Stomach smooth muscle (tissue), 2 donors: ENCODE results near the gene HMGXB3.

Experiments
- H3K27ac ChIP-seq: one replicate; pipeline ENCODE4 v1.7.0; 2013; ENCODE audit warnings: mild to moderate bottlenecking, low read length, inconsistent platforms
- H3K27me3 ChIP-seq, 2 donors: one replicate each; pipeline ENCODE4 v1.7.0; 2013; ENCODE audit warnings: low read length in 2 of 2; ENCODE audit not compliant: insufficient read depth in 2 of 2, control insufficient read depth in 1 of 2
- H3K36me3 ChIP-seq, 2 donors: one replicate each; pipeline ENCODE4 v1.7.0; 2013; ENCODE audit warnings: low read length in 2 of 2; ENCODE audit not compliant: control insufficient read depth in 2 of 2, insufficient read depth in 2 of 2
- H3K4me1 ChIP-seq: one replicate; pipeline ENCODE4 v1.7.0; 2013; ENCODE audit warnings: low read length; ENCODE audit not compliant: control insufficient read depth, insufficient read depth
- H3K4me3 ChIP-seq, 2 donors: one replicate each; pipeline ENCODE4 v1.7.0; 2013; ENCODE audit warnings: low read length in 2 of 2
- H3K9ac ChIP-seq, 2 donors: one replicate each; pipeline ENCODE4 v1.7.0; 2013; ENCODE audit warnings: low read length in 2 of 2, mild to moderate bottlenecking in 1 of 2
- H3K9me3 ChIP-seq, 2 donors: one replicate each; pipeline ENCODE4 v1.7.0; 2013; ENCODE audit warnings: low read length in 2 of 2; ENCODE audit not compliant: control insufficient read depth in 2 of 2
- donor health status: healthy.
- donor health status: Pancreatic carcinoma.

HMGXB3 gene, protein sequence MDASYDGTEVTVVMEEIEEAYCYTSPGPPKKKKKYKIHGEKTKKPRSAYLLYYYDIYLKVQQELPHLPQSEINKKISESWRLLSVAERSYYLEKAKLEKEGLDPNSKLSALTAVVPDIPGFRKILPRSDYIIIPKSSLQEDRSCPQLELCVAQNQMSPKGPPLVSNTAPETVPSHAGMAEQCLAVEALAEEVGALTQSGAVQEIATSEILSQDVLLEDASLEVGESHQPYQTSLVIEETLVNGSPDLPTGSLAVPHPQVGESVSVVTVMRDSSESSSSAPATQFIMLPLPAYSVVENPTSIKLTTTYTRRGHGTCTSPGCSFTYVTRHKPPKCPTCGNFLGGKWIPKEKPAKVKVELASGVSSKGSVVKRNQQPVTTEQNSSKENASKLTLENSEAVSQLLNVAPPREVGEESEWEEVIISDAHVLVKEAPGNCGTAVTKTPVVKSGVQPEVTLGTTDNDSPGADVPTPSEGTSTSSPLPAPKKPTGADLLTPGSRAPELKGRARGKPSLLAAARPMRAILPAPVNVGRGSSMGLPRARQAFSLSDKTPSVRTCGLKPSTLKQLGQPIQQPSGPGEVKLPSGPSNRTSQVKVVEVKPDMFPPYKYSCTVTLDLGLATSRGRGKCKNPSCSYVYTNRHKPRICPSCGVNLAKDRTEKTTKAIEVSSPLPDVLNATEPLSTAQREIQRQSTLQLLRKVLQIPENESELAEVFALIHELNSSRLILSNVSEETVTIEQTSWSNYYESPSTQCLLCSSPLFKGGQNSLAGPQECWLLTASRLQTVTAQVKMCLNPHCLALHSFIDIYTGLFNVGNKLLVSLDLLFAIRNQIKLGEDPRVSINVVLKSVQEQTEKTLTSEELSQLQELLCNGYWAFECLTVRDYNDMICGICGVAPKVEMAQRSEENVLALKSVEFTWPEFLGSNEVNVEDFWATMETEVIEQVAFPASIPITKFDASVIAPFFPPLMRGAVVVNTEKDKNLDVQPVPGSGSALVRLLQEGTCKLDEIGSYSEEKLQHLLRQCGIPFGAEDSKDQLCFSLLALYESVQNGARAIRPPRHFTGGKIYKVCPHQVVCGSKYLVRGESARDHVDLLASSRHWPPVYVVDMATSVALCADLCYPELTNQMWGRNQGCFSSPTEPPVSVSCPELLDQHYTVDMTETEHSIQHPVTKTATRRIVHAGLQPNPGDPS (N-terminal part only)

DNA sequence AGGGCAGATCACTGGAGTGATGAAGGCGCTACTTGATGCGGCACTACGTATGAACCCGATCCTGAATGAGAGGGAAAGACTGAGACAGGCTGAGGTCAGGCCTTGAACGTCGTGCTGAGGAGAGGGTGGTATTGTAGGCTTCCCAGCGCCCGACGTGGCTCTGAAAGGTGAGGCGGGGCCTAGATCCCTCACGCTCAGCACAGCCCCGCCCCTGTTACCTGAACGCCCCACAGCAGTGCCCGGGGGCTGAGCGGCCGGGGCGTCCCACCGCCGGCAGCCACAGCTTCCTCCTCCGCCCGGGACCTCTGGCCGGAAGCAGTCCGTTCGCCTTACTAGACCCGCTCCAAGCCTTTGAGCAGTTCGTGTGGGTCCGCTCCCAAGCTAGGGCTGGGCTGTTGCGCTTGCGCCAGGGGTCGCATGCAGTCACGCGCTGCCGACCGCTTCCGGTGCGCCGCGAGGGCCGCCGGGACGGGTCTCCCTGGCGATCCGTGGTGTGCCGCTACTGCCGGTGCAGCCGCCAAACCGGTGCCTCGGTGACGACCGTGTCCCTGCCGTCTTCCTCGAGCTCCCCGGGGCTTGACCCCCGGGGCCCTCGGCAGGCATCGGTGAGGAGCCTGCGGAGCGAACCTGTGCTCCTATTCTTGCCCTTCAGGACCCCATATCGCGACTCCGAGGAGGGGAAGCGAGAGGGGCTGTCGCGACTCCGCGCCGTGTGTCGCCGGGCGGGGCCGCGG lies at the start of gene HMGXB3, which contains the start of gene TIGD6:
Gene HMGXB3 (plus strand): TSS at position 484 of the 734 bp plus-strand sequence. CDS start 4,114 bp downstream, outside the sequence.
Gene TIGD6 (minus strand): TSS at position 399 of the 734 bp plus-strand sequence. CDS start 4,306 bp downstream, outside the sequence.
- Histone ChIP-seq H3K27ac (peak within 1 kb of the TSS; percentile 92), H3K9me3 (no peaks in the 10 kb centered on the region), H3K4me1 (peaks cover 23% of the 10 kb centered on the region), H3K4me3 (peak within 1 kb of the TSS; percentile 95 to 99), H3K9ac (peak within 1 kb of the TSS; percentile 97 to 99), H3K27me3 (no peaks in the 10 kb centered on the region), H3K36me3 (peaks cover 3 to 8% of the 10 kb centered on the region in 2 donors)

DNA sequence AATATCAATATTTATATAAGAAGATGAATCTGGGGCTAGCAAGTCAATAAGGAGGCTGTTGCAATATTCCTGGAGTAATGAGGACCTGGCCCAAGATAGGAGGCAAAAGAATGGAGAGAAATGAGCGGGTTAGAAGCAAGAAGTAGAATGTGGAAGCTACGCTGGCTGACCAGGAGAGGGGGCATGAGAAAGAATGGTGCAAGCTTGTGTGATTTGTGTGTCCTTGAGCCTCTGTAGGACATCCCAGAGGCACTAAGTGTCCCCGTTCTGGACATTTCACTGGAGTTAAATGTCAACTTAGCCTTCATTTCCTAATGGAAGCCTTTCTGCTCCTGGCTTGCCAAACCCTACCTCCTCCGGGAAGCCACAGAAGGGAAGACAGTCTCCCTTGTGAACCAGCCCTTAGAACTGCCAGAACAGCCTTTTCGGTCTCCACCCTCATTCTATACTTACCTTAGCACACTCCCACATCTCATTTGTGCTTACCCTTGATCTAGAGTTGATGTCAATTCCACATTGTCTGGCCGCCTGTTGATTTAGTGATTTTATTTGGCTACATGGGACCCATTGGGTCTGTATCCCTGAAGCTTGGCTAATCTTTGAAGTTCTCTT lies 49.3 kb upstream of the HMGXB3 start:
- H3K4me1 ChIP-seq = no peaks in the 10 kb centered on the region
- no peak overlapping the region for H3K4me3 ChIP-seq
- no peak overlapping the region for H3K27ac ChIP-seq
- no peaks in the 10 kb centered on the region for H3K27me3 ChIP-seq
- no peaks in the 10 kb centered on the region for H3K36me3 ChIP-seq
- H3K9me3 ChIP-seq = no peaks in the 10 kb centered on the region
- H3K9ac ChIP-seq = no peak overlapping the region

DNA sequence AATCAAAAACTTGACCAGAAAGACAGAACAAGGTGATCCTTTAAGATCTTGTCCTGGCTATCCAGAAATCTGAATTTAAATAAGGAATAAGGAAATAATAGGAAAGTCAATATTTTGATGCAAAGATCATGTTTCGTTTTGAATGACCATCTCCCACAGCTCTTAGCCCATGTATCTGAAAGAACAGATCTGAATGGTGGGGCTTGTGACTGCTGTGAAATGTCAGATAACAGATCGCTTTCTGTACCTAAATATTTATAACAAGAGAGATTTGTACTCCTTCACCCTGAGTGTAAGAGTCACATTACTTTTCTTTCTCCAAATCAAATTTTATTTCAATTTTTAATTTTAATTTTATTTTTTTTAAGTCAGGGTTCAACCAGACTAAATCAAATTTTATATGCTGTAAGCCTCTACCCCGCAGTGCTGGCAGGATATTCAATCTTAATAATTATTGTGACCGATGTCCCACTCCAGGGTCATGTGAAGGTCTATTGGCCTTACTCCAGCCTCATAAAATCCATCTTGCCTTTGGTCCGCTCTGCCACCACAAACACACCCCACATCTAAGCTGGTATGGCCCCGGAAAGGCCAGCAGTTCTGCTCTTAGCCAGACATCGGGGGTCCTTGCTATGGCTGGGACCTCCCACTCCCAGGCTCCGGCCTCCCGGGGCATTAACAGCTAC lies 47.0 kb upstream of the HMGXB3 start:
- no peak overlapping the region for H3K9ac ChIP-seq
- no peak overlapping the region for H3K27ac ChIP-seq
- no peak overlapping the region for H3K4me3 ChIP-seq
- no peaks in the 10 kb centered on the region for H3K36me3 ChIP-seq
- H3K27me3 ChIP-seq = no peaks in the 10 kb centered on the region
- H3K4me1 ChIP-seq = no peaks in the 10 kb centered on the region
- no peaks in the 10 kb centered on the region for H3K9me3 ChIP-seq

DNA sequence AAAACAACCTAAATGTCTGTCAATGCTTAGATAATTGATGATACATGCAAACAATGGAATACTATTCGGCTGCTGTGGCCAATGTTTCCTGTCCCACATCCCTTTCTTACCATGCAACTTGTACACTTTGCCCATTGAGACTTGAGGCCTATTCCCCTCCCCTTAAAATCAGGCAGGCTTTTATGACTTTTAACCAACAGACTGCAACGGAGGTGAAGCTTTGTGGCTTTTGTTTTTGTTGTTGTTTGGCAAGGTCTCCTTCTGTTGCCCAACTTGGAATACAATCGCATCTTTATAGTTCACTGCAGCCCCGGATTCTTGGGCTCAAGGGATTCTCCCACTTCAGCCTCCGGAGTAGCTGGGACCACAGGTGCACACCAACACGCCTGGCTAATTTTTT lies 45.7 kb upstream of the HMGXB3 start:
- no peaks in the 10 kb centered on the region for H3K9me3 ChIP-seq
- no peaks in the 10 kb centered on the region for H3K36me3 ChIP-seq
- H3K27me3 ChIP-seq = no peaks in the 10 kb centered on the region
- H3K27ac ChIP-seq = no peak overlapping the region
- peaks cover 5% of the 10 kb centered on the region for H3K4me1 ChIP-seq
- no peak overlapping the region for H3K9ac ChIP-seq
- H3K4me3 ChIP-seq = no peak overlapping the region

DNA sequence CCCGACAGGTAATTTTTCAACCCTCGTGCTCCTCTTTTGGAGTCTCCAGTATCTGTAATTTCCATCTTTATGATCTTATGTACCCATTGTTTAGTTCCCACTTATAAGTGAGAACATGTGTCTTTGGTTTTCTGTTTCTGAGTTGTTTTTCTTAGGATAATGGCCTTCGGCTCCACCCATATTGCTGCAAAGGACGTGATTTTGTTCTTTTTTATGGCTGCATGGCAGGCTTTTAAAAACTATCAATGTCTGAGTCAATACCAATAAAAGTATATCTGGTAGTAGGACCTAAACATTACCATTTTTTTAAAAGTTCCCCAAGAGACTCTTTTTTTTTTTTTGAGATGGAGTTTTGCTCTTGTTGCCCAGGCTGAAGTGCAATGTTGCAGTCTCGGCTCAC lies 43.9 kb upstream of the HMGXB3 start:
- Histone ChIP-seq H3K36me3 (no peaks in the 10 kb centered on the region), H3K27ac (no peak overlapping the region), H3K4me1 (peaks cover 15% of the 10 kb centered on the region), H3K27me3 (no peaks in the 10 kb centered on the region), H3K9me3 (no peaks in the 10 kb centered on the region), H3K9ac (no peak overlapping the region), H3K4me3 (no peak overlapping the region)

DNA sequence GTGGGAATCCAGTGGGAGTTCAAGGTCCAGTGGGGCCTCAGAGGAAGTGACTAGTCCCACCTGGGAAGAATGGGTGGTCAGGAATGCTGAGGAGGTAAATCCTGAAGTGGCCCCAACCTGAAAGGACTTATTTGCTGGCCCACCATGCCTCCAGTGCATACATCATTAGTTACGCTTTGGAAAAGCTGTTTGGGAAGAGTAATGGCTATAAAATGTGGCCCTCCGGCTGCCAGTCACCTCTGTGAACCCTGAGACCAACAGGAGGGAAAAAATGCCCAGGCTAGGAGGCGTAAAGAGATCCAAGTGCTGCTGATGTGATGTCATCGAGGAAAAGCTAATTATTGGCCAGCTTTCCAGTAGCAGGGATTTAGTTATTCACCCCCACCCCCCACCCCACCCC lies 42.7 kb upstream of the HMGXB3 start:
- no peaks in the 10 kb centered on the region for H3K36me3 ChIP-seq
- H3K4me1 ChIP-seq = peaks cover 15% of the 10 kb centered on the region
- H3K9ac ChIP-seq = no peak overlapping the region
- no peak overlapping the region for H3K27ac ChIP-seq
- H3K9me3 ChIP-seq = no peaks in the 10 kb centered on the region
- no peak overlapping the region for H3K4me3 ChIP-seq
- H3K27me3 ChIP-seq = no peaks in the 10 kb centered on the region

DNA sequence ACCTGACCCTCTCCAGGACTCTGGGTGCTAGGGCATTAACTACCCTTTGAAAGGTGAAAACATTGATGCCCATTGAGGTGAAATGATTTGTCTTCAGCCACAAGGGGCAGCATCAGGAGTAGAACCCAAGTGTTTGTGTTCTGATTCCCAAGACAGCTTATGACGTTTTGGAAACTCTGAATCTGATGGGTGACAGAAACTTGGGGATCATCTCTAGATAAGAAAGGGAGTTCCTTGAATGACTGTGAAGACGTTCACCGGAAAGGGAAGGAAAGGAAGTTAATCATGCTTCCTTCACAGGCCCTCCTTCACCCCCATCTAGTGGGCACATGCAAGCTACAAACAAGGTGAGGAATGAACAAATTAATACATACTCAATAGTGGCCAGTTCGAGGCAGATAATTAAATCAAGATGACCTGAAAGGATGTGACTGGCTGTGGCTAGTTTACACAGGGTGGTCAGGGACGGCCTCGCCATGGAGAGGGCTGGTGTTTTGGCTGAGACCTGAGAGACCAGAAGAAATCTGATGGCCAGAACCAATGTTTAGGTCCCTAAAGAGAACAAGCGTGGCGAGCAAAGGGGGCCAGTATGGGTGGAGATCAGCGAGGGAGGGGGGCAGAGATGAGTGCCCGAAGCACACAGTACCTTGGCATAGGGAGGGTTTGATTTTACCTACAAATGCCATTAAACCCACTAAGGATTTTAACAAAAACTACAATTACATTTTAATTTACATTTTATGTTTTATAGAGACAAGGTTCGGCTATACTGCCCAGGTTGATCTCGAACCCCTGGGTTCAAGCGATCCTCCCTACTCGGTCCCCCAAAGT lies 40.9 kb upstream of the HMGXB3 start:
- Histone ChIP-seq H3K36me3 (no peaks in the 10 kb centered on the region), H3K9ac (peak overlapping the region; percentile 81 to 86), H3K4me1 (peaks cover 15% of the 10 kb centered on the region), H3K27me3 (no peaks in the 10 kb centered on the region), H3K9me3 (no peaks in the 10 kb centered on the region), H3K27ac (peak overlapping the region; percentile 92), H3K4me3 (peak overlapping the region; percentile 45 to 88)

DNA sequence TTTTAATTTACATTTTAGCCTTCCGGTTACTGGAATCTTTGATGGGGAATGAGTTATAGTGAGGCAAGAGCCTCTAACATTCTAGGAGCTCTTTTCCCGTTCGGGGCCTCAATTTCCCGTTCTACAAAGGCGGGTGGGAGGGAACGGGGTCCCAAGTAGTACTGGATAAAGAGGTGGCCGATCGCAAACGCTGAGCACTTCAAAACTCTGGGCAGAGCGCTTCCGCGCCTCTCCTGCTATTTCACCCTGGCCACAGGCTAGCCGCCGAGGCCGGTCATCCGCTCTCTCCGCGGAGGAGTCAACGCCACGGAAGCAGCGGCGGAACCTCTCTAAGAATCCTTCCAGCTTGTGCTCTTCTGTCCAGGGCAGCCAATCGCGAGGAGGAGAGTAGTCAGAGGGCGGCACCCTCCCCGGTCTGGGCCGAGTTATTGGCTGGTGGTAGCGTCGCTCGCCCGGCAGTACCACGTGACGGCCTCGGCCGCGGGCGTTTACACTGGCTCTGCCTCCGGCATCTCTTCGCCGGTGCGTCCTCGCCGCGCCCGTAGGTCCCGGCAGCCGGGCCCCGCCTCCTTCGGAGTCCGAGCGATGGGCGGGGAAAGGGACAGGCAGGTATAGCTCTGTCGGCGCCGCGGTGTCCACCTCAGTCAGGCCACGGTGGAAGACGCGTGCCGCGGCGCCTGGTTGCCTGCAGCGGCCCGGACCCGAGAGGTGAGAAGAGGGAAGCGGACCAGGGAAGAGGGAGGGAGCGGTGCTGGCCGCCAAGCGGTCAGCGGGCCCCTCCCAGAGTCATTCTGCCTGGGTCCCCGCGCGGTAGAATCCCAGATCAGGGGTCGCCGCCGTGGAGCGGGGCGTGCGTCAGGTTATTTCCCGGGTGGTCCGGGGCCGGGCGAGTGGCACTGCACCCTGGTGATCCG lies 40.0 kb upstream of the HMGXB3 start, which contains the start of gene SLC26A2:
Gene SLC26A2 (plus strand): TSS at position 487 of the 914 bp plus-strand sequence. CDS start 16,895 bp downstream, outside the sequence.
- H3K27me3 ChIP-seq = no peaks in the 10 kb centered on the region
- peaks cover 15% of the 10 kb centered on the region for H3K4me1 ChIP-seq
- peak within 1 kb of the TSS; percentile 81 to 86 for H3K9ac ChIP-seq
- peak within 1 kb of the TSS; percentile 76 to 88 for H3K4me3 ChIP-seq
- H3K27ac ChIP-seq = peak within 1 kb of the TSS; percentile 92
- no peaks in the 10 kb centered on the region for H3K36me3 ChIP-seq
- no peaks in the 10 kb centered on the region for H3K9me3 ChIP-seq
